ENCODE measurements around the gene VAMP8.
"Not testable (repeated sequence)": the region's sequence is repeated elsewhere in the genome, so short reads cannot be mapped to it uniquely, and the experiment has no call there.

The VAMP8 gene

GRCh38 chr2:85547859-85548607 lies 29.4 kb upstream of the VAMP8 start:
- DNase-seq, result no peak

GRCh38 chr2:85548608-85548900 lies 28.8 kb upstream of the VAMP8 start:
- no peak for DNase-seq

GRCh38 chr2:85549095-85549494 lies 28.3 kb upstream of the VAMP8 start:
- DNase-seq, result no peak

GRCh38 chr2:85549826-85550225 lies 27.6 kb upstream of the VAMP8 start:
- DNase-seq, result no peak

- no peak for DNase-seq
Observed at GRCh38 chr2:85550486-85550885, 26.9 kb upstream of the VAMP8 start.

- DNase-seq, result peak; percentile 41
Observed at GRCh38 chr2:85551698-85552678, 25.4 kb upstream of the VAMP8 start.

- no peak for DNase-seq
Observed at GRCh38 chr2:85553184-85553583, 24.2 kb upstream of the VAMP8 start.

- DNase-seq, result no peak
Observed at GRCh38 chr2:85554980-85555612, 22.3 kb upstream of the VAMP8 start.

- no peak for DNase-seq
Observed at GRCh38 chr2:85557130-85557529, 20.3 kb upstream of the VAMP8 start.

- DNase-seq, result no peak
Observed at GRCh38 chr2:85558160-85558559, 19.2 kb upstream of the VAMP8 start.

GRCh38 chr2:85560403-85560726 lies 17.0 kb upstream of the VAMP8 start:
- not testable (repeated sequence) for DNase-seq

GRCh38 chr2:85560812-85561279 lies 16.5 kb upstream of the VAMP8 start:
- DNase-seq, result no peak

- peak; percentile 79 for DNase-seq
Observed at GRCh38 chr2:85561280-85562212, 15.8 kb upstream of the VAMP8 start, which contains the start of gene GGCX. Gene GGCX (minus strand): TSS chr2:85561493. CDS start chr2:85561428, 65 bp downstream.

GRCh38 chr2:85564144-85564563 lies 13.2 kb upstream of the VAMP8 start:
- DNase-seq, result no peak

- DNase-seq, result no peak
Observed at GRCh38 chr2:85566265-85566664, 11.1 kb upstream of the VAMP8 start.

- no peak for DNase-seq
Observed at GRCh38 chr2:85575739-85576138, 1.6 kb upstream of the VAMP8 start.

GRCh38 chr2:85577063-85577385 lies 362 bp upstream of the VAMP8 start:
- DNase-seq, result no peak

GRCh38 chr2:85578243-85579180 lies 1.1 kb downstream of the VAMP8 start:
- DNase-seq, result no peak

GRCh38 chr2:85579266-85579935 lies 2.0 kb downstream of the VAMP8 start:
- no peak for DNase-seq

GRCh38 chr2:85580206-85580605 lies 2.8 kb downstream of the VAMP8 start:
- DNase-seq, result no peak

GRCh38 chr2:85582492-85582891 lies 5.1 kb downstream of the VAMP8 start:
- DNase-seq, result no peak
